Measurements from ENCODE around the gene CDC42BPB.

Gene CDC42BPB

GRCh38 chr14:103001651-103002396 is 55.5 kb downstream of the CDC42BPB start:
- Histone ChIP-seq H3K4me1 (ENCODE audit: control insufficient read depth, insufficient read depth, low read length) (no peaks in the 10 kb centered on the region), H3K27ac (ENCODE audit: low read length) (no peak overlapping the region), H3K4me3 (ENCODE audit: low read length in 2 of 2) (no peak overlapping the region), H3K9me3 (ENCODE audit: control insufficient read depth in 2 of 2, low read length in 2 of 2) (no peaks in the 10 kb centered on the region), H3K9ac (ENCODE audit: low read length in 2 of 2) (no peak overlapping the region), H3K27me3 (ENCODE audit: control insufficient read depth in 1 of 2, insufficient read depth in 2 of 2, low read length in 2 of 2) (no peaks in the 10 kb centered on the region), H3K36me3 (ENCODE audit: control insufficient read depth in 2 of 2, insufficient read depth in 2 of 2, low read length in 2 of 2) (peaks cover 20 to 43% of the 10 kb centered on the region in 2 donors)

DNA sequence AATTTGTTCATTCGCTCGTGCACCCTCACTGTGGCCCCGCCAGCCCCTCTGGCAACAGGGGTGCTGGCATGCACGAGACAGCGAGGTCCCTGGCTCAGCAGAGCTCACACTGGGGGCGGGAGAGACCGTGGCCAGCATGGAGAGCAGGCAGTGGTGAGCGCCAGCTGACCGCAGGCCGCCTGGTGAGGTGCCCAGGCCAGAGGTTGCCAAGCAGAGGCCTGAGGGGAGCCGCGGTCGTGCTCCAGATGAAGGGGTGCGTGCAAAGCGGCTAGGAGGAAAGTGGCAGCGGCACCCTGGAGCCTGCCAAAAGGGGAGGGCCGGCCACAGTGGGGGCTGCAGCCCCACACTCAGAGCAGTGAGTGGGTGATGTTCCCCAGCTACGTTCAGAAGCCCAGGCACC is 56.1 kb downstream of the CDC42BPB start:
- no peaks in the 10 kb centered on the region for H3K4me1 ChIP-seq (ENCODE audit: control insufficient read depth, insufficient read depth, low read length)
- peaks cover 20 to 43% of the 10 kb centered on the region in 2 donors for H3K36me3 ChIP-seq (ENCODE audit: control insufficient read depth in 2 of 2, insufficient read depth in 2 of 2, low read length in 2 of 2)
- no peak overlapping the region for H3K4me3 ChIP-seq (ENCODE audit: low read length in 2 of 2)
- no peak overlapping the region for H3K9ac ChIP-seq (ENCODE audit: low read length in 2 of 2)
- no peaks in the 10 kb centered on the region for H3K27me3 ChIP-seq (ENCODE audit: control insufficient read depth in 1 of 2, insufficient read depth in 2 of 2, low read length in 2 of 2)
- no peaks in the 10 kb centered on the region for H3K9me3 ChIP-seq (ENCODE audit: control insufficient read depth in 2 of 2, low read length in 2 of 2)
- H3K27ac ChIP-seq (ENCODE audit: low read length): no peak overlapping the region

GRCh38 chr14:103000291-103000921 is 56.9 kb downstream of the CDC42BPB start:
- Histone ChIP-seq H3K4me3 (ENCODE audit: low read length in 2 of 2) (no peak overlapping the region), H3K4me1 (ENCODE audit: control insufficient read depth, insufficient read depth, low read length) (no peaks in the 10 kb centered on the region), H3K27ac (ENCODE audit: low read length) (no peak overlapping the region), H3K27me3 (ENCODE audit: control insufficient read depth in 1 of 2, insufficient read depth in 2 of 2, low read length in 2 of 2) (no peaks in the 10 kb centered on the region), H3K9me3 (ENCODE audit: control insufficient read depth in 2 of 2, low read length in 2 of 2) (no peaks in the 10 kb centered on the region), H3K9ac (ENCODE audit: low read length in 2 of 2) (no peak overlapping the region), H3K36me3 (ENCODE audit: control insufficient read depth in 2 of 2, insufficient read depth in 2 of 2, low read length in 2 of 2) (peaks cover 23 to 43% of the 10 kb centered on the region in 2 donors)

GRCh38 chr14:102999227-102999895 is 58.0 kb downstream of the CDC42BPB start:
- Histone ChIP-seq H3K4me1 (ENCODE audit: control insufficient read depth, insufficient read depth, low read length) (no peaks in the 10 kb centered on the region), H3K27me3 (ENCODE audit: control insufficient read depth in 1 of 2, insufficient read depth in 2 of 2, low read length in 2 of 2) (no peaks in the 10 kb centered on the region), H3K36me3 (ENCODE audit: control insufficient read depth in 2 of 2, insufficient read depth in 2 of 2, low read length in 2 of 2) (peaks cover 26 to 48% of the 10 kb centered on the region in 2 donors), H3K4me3 (ENCODE audit: low read length in 2 of 2) (no peak overlapping the region), H3K27ac (ENCODE audit: low read length) (no peak overlapping the region), H3K9me3 (ENCODE audit: control insufficient read depth in 2 of 2, low read length in 2 of 2) (no peaks in the 10 kb centered on the region), H3K9ac (ENCODE audit: low read length in 2 of 2) (no peak overlapping the region)

- Histone ChIP-seq H3K9me3 (ENCODE audit: control insufficient read depth in 2 of 2, low read length in 2 of 2) (no peaks in the 10 kb centered on the region), H3K4me3 (ENCODE audit: low read length in 2 of 2) (no peak overlapping the region), H3K27ac (ENCODE audit: low read length) (no peak overlapping the region), H3K9ac (ENCODE audit: low read length in 2 of 2) (no peak overlapping the region), H3K36me3 (ENCODE audit: control insufficient read depth in 2 of 2, insufficient read depth in 2 of 2, low read length in 2 of 2) (peaks cover 28 to 48% of the 10 kb centered on the region in 2 donors), H3K27me3 (ENCODE audit: control insufficient read depth in 1 of 2, insufficient read depth in 2 of 2, low read length in 2 of 2) (no peaks in the 10 kb centered on the region), H3K4me1 (ENCODE audit: control insufficient read depth, insufficient read depth, low read length) (no peaks in the 10 kb centered on the region)
Observed at GRCh38 chr14:102998393-102998792, 59.0 kb downstream of the CDC42BPB start.

DNA sequence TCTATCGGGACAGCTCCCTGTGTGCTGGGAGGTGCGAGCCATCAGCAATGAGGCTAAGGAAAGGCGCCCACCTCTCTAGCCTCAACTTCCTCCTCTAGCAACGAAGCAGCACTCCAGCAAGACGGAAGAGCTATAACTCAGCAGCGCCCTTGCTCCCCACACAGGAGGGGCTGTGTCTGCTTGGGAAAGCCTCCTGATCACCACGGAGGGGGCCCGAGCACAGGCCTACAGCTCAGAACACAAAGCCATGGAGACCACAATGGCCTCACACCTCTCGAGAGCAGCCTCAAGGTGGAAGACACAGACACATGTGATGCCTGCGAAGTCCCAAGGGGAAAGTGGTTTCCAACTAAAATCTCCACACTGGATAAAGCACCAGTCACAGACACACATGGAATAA is 60.4 kb downstream of the CDC42BPB start:
- Histone ChIP-seq H3K9me3 (ENCODE audit: control insufficient read depth in 2 of 2, low read length in 2 of 2) (no peaks in the 10 kb centered on the region), H3K4me3 (ENCODE audit: low read length in 2 of 2) (no peak overlapping the region), H3K9ac (ENCODE audit: low read length in 2 of 2) (no peak overlapping the region), H3K27me3 (ENCODE audit: control insufficient read depth in 1 of 2, insufficient read depth in 2 of 2, low read length in 2 of 2) (no peaks in the 10 kb centered on the region), H3K4me1 (ENCODE audit: control insufficient read depth, insufficient read depth, low read length) (no peaks in the 10 kb centered on the region), H3K27ac (ENCODE audit: low read length) (no peak overlapping the region), H3K36me3 (ENCODE audit: control insufficient read depth in 2 of 2, insufficient read depth in 2 of 2, low read length in 2 of 2) (peaks cover 25 to 39% of the 10 kb centered on the region in 2 donors)

DNA sequence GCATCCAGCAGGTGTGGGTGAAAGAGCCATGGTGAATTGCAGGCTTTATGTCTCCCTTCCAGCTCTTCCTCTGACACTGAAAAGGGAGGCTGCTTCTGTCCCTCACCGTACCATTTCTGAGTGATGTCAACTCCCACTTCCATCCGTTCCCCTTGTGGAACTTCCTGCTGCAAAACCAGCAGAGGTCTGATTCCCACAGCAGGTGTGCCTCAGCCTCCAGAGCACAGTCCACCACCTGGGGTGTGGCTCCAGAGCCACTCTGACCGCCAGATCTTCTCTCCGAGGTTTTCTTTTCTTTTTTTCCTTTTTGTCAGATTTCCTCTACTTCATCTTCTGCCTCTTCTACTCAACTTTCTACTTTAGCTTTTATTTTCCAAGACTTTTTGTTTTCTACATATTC is 62.7 kb downstream of the CDC42BPB start:
- Histone ChIP-seq H3K27me3 (ENCODE audit: control insufficient read depth in 1 of 2, insufficient read depth in 2 of 2, low read length in 2 of 2) (no peaks in the 10 kb centered on the region), H3K4me1 (ENCODE audit: control insufficient read depth, insufficient read depth, low read length) (no peaks in the 10 kb centered on the region), H3K27ac (ENCODE audit: low read length) (no peak overlapping the region), H3K9me3 (ENCODE audit: control insufficient read depth in 2 of 2, low read length in 2 of 2) (peaks cover 0 to 2% of the 10 kb centered on the region in 2 donors), H3K4me3 (ENCODE audit: low read length in 2 of 2) (no peak overlapping the region), H3K36me3 (ENCODE audit: control insufficient read depth in 2 of 2, insufficient read depth in 2 of 2, low read length in 2 of 2) (peaks cover 35 to 43% of the 10 kb centered on the region in 2 donors), H3K9ac (ENCODE audit: low read length in 2 of 2) (no peak overlapping the region)

GRCh38 chr14:102993523-102993922 is 63.8 kb downstream of the CDC42BPB start:
- Histone ChIP-seq H3K27me3 (ENCODE audit: control insufficient read depth in 1 of 2, insufficient read depth in 2 of 2, low read length in 2 of 2) (no peaks in the 10 kb centered on the region), H3K27ac (ENCODE audit: low read length) (no peak overlapping the region), H3K36me3 (ENCODE audit: control insufficient read depth in 2 of 2, insufficient read depth in 2 of 2, low read length in 2 of 2) (peaks cover 35 to 45% of the 10 kb centered on the region in 2 donors), H3K9ac (ENCODE audit: low read length in 2 of 2) (no peak overlapping the region), H3K4me1 (ENCODE audit: control insufficient read depth, insufficient read depth, low read length) (no peaks in the 10 kb centered on the region), H3K9me3 (ENCODE audit: control insufficient read depth in 2 of 2, low read length in 2 of 2) (peaks cover 0 to 2% of the 10 kb centered on the region in 2 donors), H3K4me3 (ENCODE audit: low read length in 2 of 2) (no peak overlapping the region)

DNA sequence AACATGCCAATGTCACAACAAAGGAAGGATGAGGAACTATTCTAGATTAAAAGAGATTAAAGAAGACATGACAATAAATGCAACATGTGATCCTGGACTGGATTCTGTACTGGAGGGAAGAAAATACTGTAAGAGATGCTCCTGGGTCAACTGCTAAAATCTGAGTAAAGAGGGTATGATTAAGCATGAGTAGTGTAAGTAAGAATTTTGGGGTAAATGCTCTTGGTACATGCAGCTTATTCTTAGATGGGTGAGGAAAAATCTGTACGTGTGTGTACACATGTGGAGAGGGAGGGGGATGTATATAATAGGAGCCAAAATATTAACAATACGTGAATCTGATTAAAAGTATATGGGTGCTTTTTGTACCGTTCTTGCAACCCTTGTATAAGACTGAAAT is 66.0 kb downstream of the CDC42BPB start:
- Histone ChIP-seq H3K36me3 (ENCODE audit: control insufficient read depth in 2 of 2, insufficient read depth in 2 of 2, low read length in 2 of 2) (peaks cover 31 to 50% of the 10 kb centered on the region in 2 donors), H3K9me3 (ENCODE audit: control insufficient read depth in 2 of 2, low read length in 2 of 2) (peaks cover 3 to 13% of the 10 kb centered on the region in 2 donors), H3K4me3 (ENCODE audit: low read length in 2 of 2) (no peak overlapping the region), H3K27ac (ENCODE audit: low read length) (no peak overlapping the region), H3K27me3 (ENCODE audit: control insufficient read depth in 1 of 2, insufficient read depth in 2 of 2, low read length in 2 of 2) (no peaks in the 10 kb centered on the region), H3K4me1 (ENCODE audit: control insufficient read depth, insufficient read depth, low read length) (no peaks in the 10 kb centered on the region), H3K9ac (ENCODE audit: low read length in 2 of 2) (no peak overlapping the region)

GRCh38 chr14:102988054-102988453 is 69.3 kb downstream of the CDC42BPB start:
- no peak overlapping the region for H3K9ac ChIP-seq (ENCODE audit: low read length in 2 of 2)
- H3K27me3 ChIP-seq (ENCODE audit: control insufficient read depth in 1 of 2, insufficient read depth in 2 of 2, low read length in 2 of 2): no peaks in the 10 kb centered on the region
- H3K4me1 ChIP-seq (ENCODE audit: control insufficient read depth, insufficient read depth, low read length): no peaks in the 10 kb centered on the region
- H3K27ac ChIP-seq (ENCODE audit: low read length): no peak overlapping the region
- peaks cover 3 to 13% of the 10 kb centered on the region in 2 donors for H3K9me3 ChIP-seq (ENCODE audit: control insufficient read depth in 2 of 2, low read length in 2 of 2)
- no peak overlapping the region for H3K4me3 ChIP-seq (ENCODE audit: low read length in 2 of 2)
- peaks cover 46 to 52% of the 10 kb centered on the region in 2 donors for H3K36me3 ChIP-seq (ENCODE audit: control insufficient read depth in 2 of 2, insufficient read depth in 2 of 2, low read length in 2 of 2)
